GM19455 (cell line): Measurements from ENCODE around the gene ZNF148.

Source experiments
- ATAC-seq: cut with Tn5 transposase; IDR thresholded peaks from one replicate; pipeline ENCODE4 v1.9.1; 2021; ENCODE audit not compliant: unreplicated experiment

ZNF148 gene

GRCh38 chr3:125334675-125335560 is 40.2 kb downstream of the ZNF148 start:
- ATAC-seq: no peak

GRCh38 chr3:125332504-125332903 is 42.6 kb downstream of the ZNF148 start:
- no peak for ATAC-seq

GRCh38 chr3:125331243-125331642 is 43.9 kb downstream of the ZNF148 start:
- ATAC-seq: no peak

DNA sequence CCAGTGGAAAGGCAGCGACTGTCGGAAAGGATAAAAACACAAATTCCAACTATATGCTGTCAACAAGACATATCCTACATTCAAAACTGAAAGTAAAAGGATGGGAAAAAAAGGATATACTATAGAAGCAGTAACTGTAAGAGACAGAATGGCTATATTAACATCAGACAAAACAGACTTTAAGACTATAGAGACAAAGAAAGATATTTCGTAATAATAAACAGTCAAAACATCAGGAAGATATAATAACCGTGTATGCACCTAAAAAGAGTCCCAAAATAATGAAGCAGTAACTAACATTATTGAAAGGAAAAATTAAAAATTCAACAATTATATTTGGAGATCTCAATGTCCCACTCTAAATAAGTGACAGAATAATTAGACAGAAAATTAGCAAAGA is 48.2 kb downstream of the ZNF148 start:
- no peak for ATAC-seq

GRCh38 chr3:125325746-125326145 is 49.4 kb downstream of the ZNF148 start:
- ATAC-seq: no peak

GRCh38 chr3:125324341-125324740 is 50.8 kb downstream of the ZNF148 start:
- ATAC-seq: no peak

DNA sequence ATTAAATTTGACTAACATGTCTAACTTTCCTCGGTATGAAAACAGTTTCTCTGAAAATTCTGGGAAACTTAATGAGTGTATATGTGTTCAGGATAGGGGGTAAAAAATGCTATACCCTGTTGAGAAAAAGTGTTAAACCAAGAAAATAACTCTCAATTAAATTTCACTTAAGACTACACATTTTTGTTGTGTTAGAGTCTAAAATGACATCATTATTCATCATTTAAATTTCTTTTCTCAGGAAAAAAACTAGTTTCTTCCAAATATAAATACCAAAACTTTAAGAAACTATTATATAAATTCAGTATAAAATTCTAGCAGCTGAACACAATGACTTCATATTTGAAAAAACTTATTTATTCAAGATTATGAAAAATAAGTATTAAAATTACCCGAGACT is 52.2 kb downstream of the ZNF148 start:
- no peak for ATAC-seq

DNA sequence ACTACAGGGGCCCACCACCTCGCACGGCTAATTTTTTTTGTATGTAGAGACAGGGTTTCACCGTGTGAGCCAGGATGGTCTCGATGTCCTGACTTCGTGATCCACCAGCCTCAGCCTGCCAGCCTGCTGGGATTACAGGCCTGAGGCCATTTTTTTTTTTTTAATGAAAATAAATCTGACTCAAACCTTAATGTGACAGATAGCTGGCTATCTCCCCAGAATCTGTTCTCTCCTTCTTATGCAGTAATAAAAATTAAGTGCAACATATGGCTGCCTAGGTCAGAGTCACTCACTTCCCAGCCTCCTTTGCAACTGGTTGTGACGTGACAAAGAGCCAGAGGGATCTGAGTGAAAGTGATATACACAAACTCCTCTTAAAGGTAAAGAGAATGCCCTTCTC is 53.0 kb downstream of the ZNF148 start:
- no peak for ATAC-seq

GRCh38 chr3:125319765-125320164 is 55.4 kb downstream of the ZNF148 start:
- no peak for ATAC-seq

DNA sequence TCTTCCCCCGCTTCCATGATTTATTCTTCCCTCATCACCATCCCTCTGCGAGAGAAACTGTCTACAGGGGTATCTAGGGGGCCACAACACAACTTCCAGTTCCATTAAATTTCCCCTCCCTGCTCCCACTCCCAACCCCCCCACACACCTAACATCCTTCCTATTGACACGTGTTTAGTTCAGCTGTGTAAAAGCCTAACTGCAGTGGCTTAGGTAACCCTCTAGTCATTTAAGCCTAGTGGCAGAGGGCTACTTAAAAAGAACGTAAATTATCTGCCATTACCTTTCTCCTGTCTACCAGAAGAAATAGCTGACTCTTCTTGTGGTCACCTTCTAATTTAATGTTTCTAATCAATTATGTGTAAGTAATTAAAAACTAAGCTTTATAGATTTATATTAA is 56.3 kb downstream of the ZNF148 start:
- no peak for ATAC-seq

DNA sequence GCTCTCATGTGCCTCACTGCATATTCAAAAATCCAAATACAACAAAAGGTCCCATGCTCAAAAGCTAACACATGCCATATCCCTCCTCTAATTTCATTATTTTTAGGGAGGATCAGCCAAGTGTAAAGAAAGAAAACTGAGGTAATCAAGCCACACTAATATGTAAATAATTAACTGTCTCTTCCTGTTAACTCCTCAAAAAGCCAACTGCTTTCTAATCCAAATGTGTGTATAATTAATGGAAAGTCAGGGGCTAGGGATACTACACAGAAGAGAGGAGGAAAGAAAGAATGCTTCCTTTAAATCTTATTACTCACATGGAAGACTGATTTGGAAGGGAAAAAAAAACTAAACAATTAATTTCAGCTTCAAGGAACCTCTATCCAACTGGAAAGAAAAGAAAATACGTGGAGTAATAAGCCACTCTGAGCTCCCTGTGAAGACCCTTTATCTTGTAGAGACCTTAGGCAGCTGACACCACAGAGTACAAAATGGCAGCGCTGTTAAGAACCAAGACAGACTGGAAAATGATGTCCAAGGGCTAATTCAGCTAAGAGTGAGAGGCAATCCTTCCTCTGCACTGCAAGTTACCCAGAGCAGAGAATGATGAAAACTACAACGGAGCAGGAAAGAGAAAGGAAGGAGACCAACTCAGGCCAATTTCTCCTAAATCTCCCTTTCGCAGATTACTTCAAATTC is 56.8 kb downstream of the ZNF148 start:
- no peak for ATAC-seq

DNA sequence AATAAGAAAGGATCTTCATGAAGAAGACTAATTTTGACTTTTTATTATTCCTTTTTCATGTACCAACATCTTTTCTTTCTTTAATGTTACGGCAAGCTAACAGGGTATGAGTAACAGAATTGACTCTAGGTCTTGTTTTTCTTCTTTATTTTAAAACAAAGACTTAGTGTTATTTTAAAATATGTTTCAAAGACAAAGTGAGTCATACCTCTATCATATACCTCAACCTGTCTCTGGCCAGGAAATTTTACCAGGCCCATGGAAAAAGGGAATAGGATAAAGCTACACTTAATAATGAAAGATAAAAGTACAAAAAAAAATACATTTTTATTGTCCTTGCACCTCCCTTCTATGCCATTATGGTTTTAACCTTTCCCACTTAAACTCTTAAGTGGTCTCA is 57.4 kb downstream of the ZNF148 start:
- no peak for ATAC-seq

DNA sequence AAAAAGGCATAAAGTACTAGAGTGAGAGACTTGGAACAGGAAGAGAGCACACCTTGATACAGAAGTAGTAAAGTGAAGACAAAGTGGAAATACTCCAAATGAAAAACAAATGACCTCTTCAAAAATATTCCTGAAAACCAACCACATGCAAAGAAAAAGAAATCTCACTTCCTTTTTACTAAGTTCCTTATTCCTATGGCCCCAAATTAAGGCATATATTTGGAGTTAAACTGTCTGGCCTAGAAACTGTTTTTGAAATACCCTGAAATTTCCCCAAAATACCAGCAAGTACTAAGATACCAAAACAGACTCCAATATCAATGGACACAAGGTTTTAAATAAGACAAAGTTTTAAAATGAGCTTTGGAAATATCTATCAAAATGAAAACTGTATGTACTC is 58.2 kb downstream of the ZNF148 start:
- ATAC-seq: no peak

- no peak for ATAC-seq
These were observed 58.9 kb downstream of the ZNF148 start for GRCh38 chr3:125316246-125316645.

DNA sequence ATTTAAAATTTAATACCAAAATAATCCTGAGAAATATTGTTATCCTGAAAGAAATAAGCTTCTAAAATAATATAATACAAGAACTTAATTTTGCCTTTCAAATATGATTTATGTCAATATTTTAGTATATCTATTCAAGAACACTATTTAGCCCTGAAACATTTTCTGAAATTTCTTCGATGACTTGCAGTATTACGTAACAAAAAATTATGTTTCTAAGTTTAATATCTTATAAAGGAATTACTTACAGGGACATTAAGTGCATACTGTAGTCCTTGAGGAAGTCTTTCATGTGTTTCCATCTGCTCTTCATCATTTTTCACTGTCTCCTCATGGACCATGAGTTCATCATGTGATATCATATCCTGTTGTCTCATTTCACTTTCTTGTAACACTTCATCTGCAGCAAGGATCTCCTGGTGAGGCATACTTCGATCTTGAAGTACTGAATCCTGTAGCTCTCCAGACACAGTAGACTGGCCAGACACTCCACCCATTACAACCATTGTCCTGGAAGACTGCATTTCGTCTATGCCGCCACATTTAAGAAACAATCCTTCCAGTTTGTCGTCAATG is 62.0 kb downstream of the ZNF148 start:
- no peak for ATAC-seq

- no peak for ATAC-seq
These were observed 64.5 kb downstream of the ZNF148 start for GRCh38 chr3:125310623-125311081.

DNA sequence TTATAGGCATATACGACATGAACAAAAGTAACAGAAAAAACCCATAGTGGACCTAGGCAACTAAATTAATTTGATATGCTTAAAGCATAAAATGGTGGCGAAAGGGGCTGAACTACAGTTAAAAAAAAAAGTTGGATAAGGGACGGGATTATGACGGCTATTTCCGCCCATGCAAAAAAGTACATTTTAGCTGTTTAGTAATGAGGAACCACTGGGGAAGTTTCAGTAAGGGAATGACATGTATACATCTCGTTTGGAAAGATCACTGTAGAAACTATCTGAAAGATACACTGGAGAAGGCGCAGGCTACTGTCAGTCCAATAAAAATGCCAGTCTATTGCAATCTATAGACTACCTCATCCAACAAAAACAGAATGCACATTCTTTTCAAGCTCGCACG is 65.6 kb downstream of the ZNF148 start:
- ATAC-seq: no peak

- ATAC-seq: no peak
These were observed 68.5 kb downstream of the ZNF148 start for GRCh38 chr3:125306620-125307019.

DNA sequence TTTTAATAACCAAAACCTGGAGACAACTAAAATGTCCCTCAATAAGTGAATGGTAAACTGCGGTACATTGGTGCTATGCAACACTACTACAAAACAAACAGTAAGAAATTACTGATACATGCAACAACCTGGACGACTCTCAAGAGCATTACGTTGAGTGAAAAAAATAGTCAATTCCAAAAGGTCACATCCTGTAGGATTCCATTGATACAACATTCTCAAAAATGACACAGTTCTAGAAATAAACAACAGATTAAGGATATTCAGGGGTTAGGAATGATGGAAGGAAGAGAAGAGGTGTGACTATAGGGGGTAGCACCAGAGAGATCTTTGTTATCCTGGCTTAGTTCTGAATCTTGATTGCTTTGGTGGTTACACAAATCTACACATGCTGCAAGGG is 72.2 kb downstream of the ZNF148 start:
- ATAC-seq: no peak

- no peak for ATAC-seq
These were observed 74.7 kb downstream of the ZNF148 start for GRCh38 chr3:125300416-125300815.

- ATAC-seq: no peak
These were observed 80.7 kb downstream of the ZNF148 start for GRCh38 chr3:125294411-125294810.

GRCh38 chr3:125292015-125292414 is 83.1 kb downstream of the ZNF148 start:
- ATAC-seq: no peak
